ENCODE data around the gene FAM13A. TPM values are rescaled to one million over a fixed set of nuclear protein-coding genes. Genes with fewer than 3 reads are reported as not detected.

The FAM13A gene
- total and polyA plus RNA-seq, 4 experiments from 2014 or later: 9.6 to 19.7 (median 13.0) TPM

DNA sequence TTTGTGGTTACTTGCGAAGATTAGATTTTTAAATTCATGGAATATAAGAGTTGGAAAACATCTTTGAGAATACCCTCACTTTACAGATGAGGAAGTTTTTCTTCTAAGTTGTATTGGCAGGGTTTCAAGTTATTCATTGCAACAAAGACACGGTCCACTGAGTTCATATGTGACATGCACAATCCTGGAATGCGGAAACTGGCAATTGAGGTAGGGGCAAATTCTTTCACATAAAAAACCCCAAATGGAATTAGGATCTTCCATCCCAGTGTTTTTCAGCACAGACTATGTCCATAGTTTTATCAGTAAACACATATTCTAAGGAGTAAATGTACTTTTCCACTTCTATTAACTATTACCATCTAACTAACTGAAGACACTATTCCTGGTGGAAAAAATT is 277.6 kb downstream of the FAM13A start:
- intact Hi-C loops (cut with micrococcal nuclease): no loop called here
- H3K4me1 Mint-ChIP-seq: no peaks in the 10 kb centered on the region
- no peak overlapping the region for H3K27ac Mint-ChIP-seq
- peaks cover 24 to 25% of the 10 kb centered on the region in 2 donors for H3K36me3 Mint-ChIP-seq
- H3K27me3 Mint-ChIP-seq: no peaks in the 10 kb centered on the region
- no peaks in the 10 kb centered on the region for H3K27me3 ChIP-seq (ENCODE audit: insufficient read depth, low read length)
- POLR2A ChIA-PET (ENCODE audit: partially characterized antibody): no interaction called here
- no peaks in the 10 kb centered on the region for H3K9me3 ChIP-seq (ENCODE audit: control insufficient read depth in 1 of 2, low read length in 2 of 2)
- CTCF ChIA-PET (ENCODE audit: partially characterized antibody): no interaction called here
- no peak overlapping the region for H3K4me3 ChIP-seq (ENCODE audit: low read length in 2 of 2)
- H3K27ac ChIP-seq (ENCODE audit: low read depth, low read length): no peak overlapping the region
- DNase-seq: no peak
- H3K4me1 ChIP-seq (ENCODE audit: insufficient read depth, low read length): no peaks in the 10 kb centered on the region
- H3K9me3 Mint-ChIP-seq: peaks cover 0 to 2% (median 0%) of the 10 kb centered on the region in 8 donors
- H3K36me3 ChIP-seq (ENCODE audit: insufficient read depth, low read length): no peaks in the 10 kb centered on the region
- no peak overlapping the region for H3K4me3 Mint-ChIP-seq

GRCh38 chr4:88775529-88775928 is 281.5 kb downstream of the FAM13A start:
- no peaks in the 10 kb centered on the region for H3K4me1 Mint-ChIP-seq
- Histone ChIP-seq H3K4me1 (ENCODE audit: insufficient read depth, low read length) (no peaks in the 10 kb centered on the region), H3K27ac (ENCODE audit: low read depth, low read length) (no peak overlapping the region), H3K27me3 (ENCODE audit: insufficient read depth, low read length) (no peaks in the 10 kb centered on the region), H3K36me3 (ENCODE audit: insufficient read depth, low read length) (no peaks in the 10 kb centered on the region), H3K9me3 (ENCODE audit: control insufficient read depth in 1 of 2, low read length in 2 of 2) (no peaks in the 10 kb centered on the region), H3K4me3 (ENCODE audit: low read length in 2 of 2) (no peak overlapping the region)
- ChIA-PET POLR2A (ENCODE audit: partially characterized antibody) (no interaction called here), CTCF (ENCODE audit: partially characterized antibody) (no interaction called here)
- H3K27ac Mint-ChIP-seq: no peak overlapping the region
- no peaks in the 10 kb centered on the region for H3K27me3 Mint-ChIP-seq
- H3K4me3 Mint-ChIP-seq: no peak overlapping the region
- DNase-seq: no peak
- peaks cover 0 to 2% (median 0%) of the 10 kb centered on the region in 8 donors for H3K9me3 Mint-ChIP-seq
- H3K36me3 Mint-ChIP-seq: peaks cover 20 to 29% of the 10 kb centered on the region in 2 donors
- intact Hi-C loops (cut with micrococcal nuclease): no loop called here

GRCh38 chr4:88775026-88775425 is 282.0 kb downstream of the FAM13A start:
- H3K4me1 Mint-ChIP-seq: no peaks in the 10 kb centered on the region
- Histone ChIP-seq H3K27me3 (ENCODE audit: insufficient read depth, low read length) (no peaks in the 10 kb centered on the region), H3K4me3 (ENCODE audit: low read length in 2 of 2) (no peak overlapping the region), H3K4me1 (ENCODE audit: insufficient read depth, low read length) (no peaks in the 10 kb centered on the region), H3K36me3 (ENCODE audit: insufficient read depth, low read length) (no peaks in the 10 kb centered on the region), H3K9me3 (ENCODE audit: control insufficient read depth in 1 of 2, low read length in 2 of 2) (no peaks in the 10 kb centered on the region), H3K27ac (ENCODE audit: low read depth, low read length) (no peak overlapping the region)
- H3K27me3 Mint-ChIP-seq: no peaks in the 10 kb centered on the region
- H3K27ac Mint-ChIP-seq: peak overlapping the region in 1 of 7 donors; percentile 3
- no peak for DNase-seq
- no peak overlapping the region for H3K4me3 Mint-ChIP-seq
- CTCF ChIA-PET (ENCODE audit: partially characterized antibody): no interaction called here
- peaks cover 17 to 24% of the 10 kb centered on the region in 2 donors for H3K36me3 Mint-ChIP-seq
- POLR2A ChIA-PET (ENCODE audit: partially characterized antibody): no interaction called here
- intact Hi-C loops (cut with micrococcal nuclease): no loop called here
- peaks cover 0 to 2% (median 0%) of the 10 kb centered on the region in 8 donors for H3K9me3 Mint-ChIP-seq

DNA sequence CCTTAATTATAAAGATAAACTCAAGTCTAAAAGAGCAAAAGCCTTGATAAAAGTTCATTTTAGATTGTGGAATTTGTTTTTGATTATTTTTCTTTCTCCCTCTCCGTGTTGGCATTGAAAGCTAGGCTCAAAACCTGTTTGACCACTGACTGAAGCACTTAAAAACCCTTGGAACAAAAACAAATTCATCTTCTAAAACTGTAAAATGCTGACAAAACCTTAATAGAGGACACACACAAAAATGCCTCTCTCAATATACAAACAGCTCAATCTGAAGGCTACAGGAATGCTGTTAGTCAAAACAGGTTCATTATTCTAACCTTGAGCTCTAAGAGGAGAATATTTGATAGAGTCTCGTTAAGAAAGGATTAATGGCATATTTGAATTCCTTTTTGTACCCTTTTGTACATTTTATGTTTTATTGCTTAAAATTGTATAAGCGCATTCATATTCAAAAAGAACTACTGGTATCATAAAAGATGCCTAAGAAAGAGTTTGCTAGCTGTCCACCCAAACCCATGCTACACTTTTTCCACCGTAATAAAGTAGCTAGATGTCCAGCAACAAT is 285.0 kb downstream of the FAM13A start:
- ChIA-PET POLR2A (ENCODE audit: partially characterized antibody) (no interaction called here), CTCF (ENCODE audit: partially characterized antibody) (interaction anchor here (1.8 kb wide), 1 partner anchor 232 kb away, joined by 6 read pairs; no protein-coding TSS in a partner anchor)
- no peak for DNase-seq
- Mint-ChIP-seq H3K4me1 (no peaks in the 10 kb centered on the region), H3K27ac (peak overlapping the region in 1 of 7 donors; percentile 57), H3K27me3 (no peaks in the 10 kb centered on the region), H3K36me3 (peaks cover 17 to 23% of the 10 kb centered on the region in 2 donors), H3K4me3 (no peak overlapping the region), H3K9me3 (peaks cover 0 to 2% (median 0%) of the 10 kb centered on the region in 8 donors)
- Histone ChIP-seq H3K36me3 (ENCODE audit: insufficient read depth, low read length) (no peaks in the 10 kb centered on the region), H3K4me3 (ENCODE audit: low read length in 2 of 2) (no peak overlapping the region), H3K27me3 (ENCODE audit: insufficient read depth, low read length) (no peaks in the 10 kb centered on the region), H3K9me3 (ENCODE audit: control insufficient read depth in 1 of 2, low read length in 2 of 2) (no peaks in the 10 kb centered on the region), H3K27ac (ENCODE audit: low read depth, low read length) (no peak overlapping the region), H3K4me1 (ENCODE audit: insufficient read depth, low read length) (no peaks in the 10 kb centered on the region)
- intact Hi-C loops (cut with micrococcal nuclease): no loop called here

DNA sequence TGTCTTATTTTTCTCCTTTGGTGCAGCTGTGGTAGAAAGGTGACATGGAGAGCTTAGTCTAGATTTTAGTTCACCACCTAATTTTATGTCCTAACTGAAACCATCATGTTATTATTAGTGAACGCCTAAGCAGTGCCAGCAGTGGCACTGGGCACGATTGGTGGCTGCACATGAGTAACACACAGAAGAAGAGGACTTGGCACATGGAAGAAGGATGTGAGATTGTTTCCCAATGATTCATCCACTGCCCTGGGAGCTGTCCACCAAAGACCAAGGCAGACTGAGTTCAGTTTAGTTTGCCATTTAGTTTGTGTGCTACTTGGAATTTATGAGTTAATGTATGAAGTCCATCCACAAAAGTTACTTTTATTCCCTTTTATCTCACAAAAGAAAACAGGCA is 291.3 kb downstream of the FAM13A start:
- H3K27me3 ChIP-seq (ENCODE audit: insufficient read depth, low read length): no peaks in the 10 kb centered on the region
- H3K4me1 Mint-ChIP-seq: no peaks in the 10 kb centered on the region
- no peaks in the 10 kb centered on the region for H3K36me3 ChIP-seq (ENCODE audit: insufficient read depth, low read length)
- DNase-seq: no peak
- no peaks in the 10 kb centered on the region for H3K4me1 ChIP-seq (ENCODE audit: insufficient read depth, low read length)
- H3K27ac Mint-ChIP-seq: no peak overlapping the region
- POLR2A ChIA-PET (ENCODE audit: partially characterized antibody): interaction anchor here (0.6 kb wide), 1 partner anchor 14 kb away, joined by 3 read pairs; no protein-coding TSS in a partner anchor
- CTCF ChIA-PET (ENCODE audit: partially characterized antibody): interaction anchor here (1.6 kb wide), 1 partner anchor 226 kb away, joined by 4 read pairs; no protein-coding TSS in a partner anchor
- no peak overlapping the region for H3K4me3 Mint-ChIP-seq
- no peak overlapping the region for H3K27ac ChIP-seq (ENCODE audit: low read depth, low read length)
- H3K4me3 ChIP-seq (ENCODE audit: low read length in 2 of 2): no peak overlapping the region
- H3K9me3 ChIP-seq (ENCODE audit: control insufficient read depth in 1 of 2, low read length in 2 of 2): no peaks in the 10 kb centered on the region
- peaks cover 4 to 9% of the 10 kb centered on the region in 2 donors for H3K36me3 Mint-ChIP-seq
- H3K9me3 Mint-ChIP-seq: no peaks in the 10 kb centered on the region
- intact Hi-C loops (cut with micrococcal nuclease): no loop called here
- no peaks in the 10 kb centered on the region for H3K27me3 Mint-ChIP-seq

- no peak overlapping the region for H3K27ac ChIP-seq (ENCODE audit: low read depth, low read length)
- no peaks in the 10 kb centered on the region for H3K27me3 ChIP-seq (ENCODE audit: insufficient read depth, low read length)
- H3K27ac Mint-ChIP-seq: no peak overlapping the region
- H3K36me3 Mint-ChIP-seq: peaks cover 4 to 6% of the 10 kb centered on the region in 2 donors
- intact Hi-C loops (cut with micrococcal nuclease): no loop called here
- CTCF ChIA-PET (ENCODE audit: partially characterized antibody): interaction anchor here (1.0 to 1.3 kb wide), 2 partner anchors 10 to 93 kb away, joined by 3 to 4 read pairs; no protein-coding TSS in a partner anchor
- H3K4me1 ChIP-seq (ENCODE audit: insufficient read depth, low read length): no peaks in the 10 kb centered on the region
- DNase-seq: no peak
- no peaks in the 10 kb centered on the region for H3K4me1 Mint-ChIP-seq
- H3K27me3 Mint-ChIP-seq: no peaks in the 10 kb centered on the region
- H3K9me3 Mint-ChIP-seq: no peaks in the 10 kb centered on the region
- H3K4me3 ChIP-seq (ENCODE audit: low read length in 2 of 2): no peak overlapping the region
- H3K36me3 ChIP-seq (ENCODE audit: insufficient read depth, low read length): no peaks in the 10 kb centered on the region
- no peaks in the 10 kb centered on the region for H3K9me3 ChIP-seq (ENCODE audit: control insufficient read depth in 1 of 2, low read length in 2 of 2)
- POLR2A ChIA-PET (ENCODE audit: partially characterized antibody): no interaction called here
- no peak overlapping the region for H3K4me3 Mint-ChIP-seq
Observed at GRCh38 chr4:88763075-88763474, 293.9 kb downstream of the FAM13A start.

- POLR2A ChIA-PET (ENCODE audit: partially characterized antibody): no interaction called here
- H3K36me3 Mint-ChIP-seq: peaks cover 4 to 6% of the 10 kb centered on the region in 2 donors
Observed at GRCh38 chr4:88761861-88762523, 295.0 kb downstream of the FAM13A start.

More at GRCh38 chr4:88761861-88762523, 295.0 kb downstream of the FAM13A start:
- no peak overlapping the region for H3K4me3 ChIP-seq (ENCODE audit: low read length in 2 of 2)
- DNase-seq: no peak
- Mint-ChIP-seq H3K4me1 (no peaks in the 10 kb centered on the region), H3K4me3 (no peak overlapping the region), H3K27ac (peak overlapping the region in 1 of 7 donors; percentile 62), H3K27me3 (no peaks in the 10 kb centered on the region), H3K9me3 (no peaks in the 10 kb centered on the region)
- no peak overlapping the region for H3K27ac ChIP-seq (ENCODE audit: low read depth, low read length)
- intact Hi-C loops (cut with micrococcal nuclease): no loop called here
- H3K4me1 ChIP-seq (ENCODE audit: insufficient read depth, low read length): no peaks in the 10 kb centered on the region
- no peaks in the 10 kb centered on the region for H3K36me3 ChIP-seq (ENCODE audit: insufficient read depth, low read length)
- no peaks in the 10 kb centered on the region for H3K27me3 ChIP-seq (ENCODE audit: insufficient read depth, low read length)
- CTCF ChIA-PET (ENCODE audit: partially characterized antibody): no interaction called here
- H3K9me3 ChIP-seq (ENCODE audit: control insufficient read depth in 1 of 2, low read length in 2 of 2): no peaks in the 10 kb centered on the region

Measured in CD4-positive, alpha-beta memory T cell (primary cell).